HepG2 (cell line): ENCODE data around the gene CAMKMT. TPM values are rescaled to one million over a fixed set of nuclear protein-coding genes. Genes with fewer than 3 reads are reported as not detected.

Experiments
- ATAC-seq: fragments of 200-7000 bp; cut with Tn5 transposase; 3 replicates; pipeline ENCODE4 v1.9.1; 2020; ENCODE audit warnings: mild to moderate bottlenecking, moderate library complexity
- BruUV-seq: library from RNA; stranded (reverse); fragments of 400-500 nt; replicated peaks from 2 replicates; lab custom pipeline; 2021; lab: Mats Ljungman, UMichigan
- CTCF ChIA-PET: fragments of 300-600 bp; formaldehyde crosslinking; extraction: SDS; loops from one replicate; lab custom pipeline; 2021; ENCODE audit warnings: low total read pairs, inconsistent platforms, low intra/inter-chr PET ratio; lab: Yijun Ruan, JAX
- POLR2A ChIA-PET: fragments of 350-600 bp; sonication (Branson Sonifier 250); formaldehyde crosslinking; loops from one replicate; lab custom pipeline; 2020; ENCODE audit warnings: antibody characterized with exemption, inconsistent platforms; lab: Yijun Ruan, JAX
- DNase-seq: peaks from one replicate; pipeline ENCODE4 v3.0.0-alpha.2; 2015; ENCODE audit warnings: low spot score
- FAIRE-seq: peaks from 3 replicates; lab custom pipeline; 2011; peaks lifted over from hg19 to GRCh38; lab: Jason Lieb, UNC
- H2AFZ ChIP-seq: one replicate; pipeline ENCODE4 v1.6.1; 2011; ENCODE audit warnings: low read length, inconsistent platforms
- H3K27ac ChIP-seq: fragments of 300-600 bp; 3 replicates; pipeline ENCODE4 v1.8.0; 2011; ENCODE audit warnings: mixed run types, mild to moderate bottlenecking, mixed read lengths, low read length, inconsistent platforms; ENCODE audit not compliant: insufficient read depth; ENCODE audit errors: extremely low read length
- H3K27me3 ChIP-seq, 2 experiments: fragments of 200-600 bp in 1 of 2; 2 replicates in 1 of 2; 3 replicates in 1 of 2; pipeline versions ENCODE4 v1.6.0 to v1.8.0; 2011; ENCODE audit warnings: low read length in 2 of 2, mild to moderate bottlenecking in 2 of 2, moderate library complexity in 2 of 2, inconsistent platforms in 1 of 2; ENCODE audit not compliant: insufficient read depth in 2 of 2, control insufficient read depth in 1 of 2
- H3K36me3 ChIP-seq, 2 experiments: fragments of 200-600 bp in 1 of 2; replicated peaks in 1 of 2; 2 replicates in 1 of 2; 3 replicates in 1 of 2; pipeline versions ENCODE4 v1.5.1 to v1.8.0; 2011; ENCODE audit warnings: low read length in 2 of 2, inconsistent platforms in 1 of 2; ENCODE audit not compliant: insufficient read depth in 2 of 2, control insufficient read depth in 1 of 2
- H3K4me1 ChIP-seq: 2 replicates; pipeline ENCODE4 v1.5.1; 2012; ENCODE audit warnings: low read length, inconsistent platforms; ENCODE audit not compliant: insufficient read depth
- H3K4me2 ChIP-seq: 2 replicates; pipeline ENCODE4 v1.6.0; 2011; ENCODE audit warnings: low read depth, low read length, inconsistent platforms
- H3K4me3 ChIP-seq, 3 experiments: fragments of 200-600 bp in 1 of 3; sonication (generic), shearing (Covaris generic) in 1 of 3; replicated peaks in 1 of 3; 2 replicates each; pipeline ENCODE4 v1.5.1; 2011 to 2016; ENCODE audit warnings: low read length in 3 of 3, inconsistent platforms in 2 of 3, low read depth in 2 of 3, mild to moderate bottlenecking in 2 of 3, control low read depth in 1 of 3, mixed read lengths in 1 of 3; ENCODE audit not compliant: insufficient read depth in 1 of 3
- H3K79me2 ChIP-seq: one replicate; pipeline ENCODE4 v1.6.1; 2011; ENCODE audit warnings: low read length, inconsistent platforms; ENCODE audit not compliant: insufficient read depth
- H3K9ac ChIP-seq: 2 replicates; pipeline ENCODE4 v1.6.0; 2011; ENCODE audit warnings: mild to moderate bottlenecking, low read depth, low read length, inconsistent platforms; ENCODE audit not compliant: insufficient read depth
- H3K9me3 ChIP-seq: 2 replicates; pipeline ENCODE4 v1.5.1; 2012; ENCODE audit warnings: mild to moderate bottlenecking, low read length
- H4K20me1 ChIP-seq: 2 replicates; pipeline ENCODE4 v1.6.0; 2011; ENCODE audit warnings: inconsistent platforms, mild to moderate bottlenecking, low read length, moderate library complexity; ENCODE audit not compliant: insufficient read depth
- ARID3A ChIP-seq: IDR thresholded peaks from 2 replicates; pipeline ENCODE4 v1.6.1; 2012; ENCODE audit warnings: low read depth, low read length, improper control_type of control experiment
- CEBPB ChIP-seq: IDR thresholded peaks from 2 replicates; pipeline ENCODE4 v1.6.1; 2011; ENCODE audit warnings: low read depth, low read length, improper control_type of control experiment, borderline replicate concordance
- GATAD1 ChIP-seq: IDR thresholded peaks from 2 replicates; pipeline ENCODE4 v1.6.1; 2016; ENCODE audit warnings: missing genetic modification reagents, missing compliant biosample characterization
- HOXA5 ChIP-seq: sonication (generic); formaldehyde crosslinking; IDR thresholded peaks from 2 replicates; pipeline ENCODE4 v1.4.0; 2020; ENCODE audit warnings: missing genetic modification reagents
- KLF13 ChIP-seq: sonication (generic); formaldehyde crosslinking; IDR thresholded peaks from 2 replicates; pipeline ENCODE4 v1.4.0; 2020; ENCODE audit warnings: mild to moderate bottlenecking, missing genetic modification reagents
- POLR2AphosphoS5 ChIP-seq: IDR thresholded peaks from 2 replicates; pipeline ENCODE4 v1.6.1; 2012; ENCODE audit warnings: low read depth, low read length
- PRMT3 ChIP-seq: sonication (generic); formaldehyde crosslinking; IDR thresholded peaks from 2 replicates; pipeline ENCODE4 v1.8.1; 2022; ENCODE audit warnings: low read depth, mild to moderate bottlenecking, moderate library complexity, missing genetic modification reagents, borderline replicate concordance
- SMC3 ChIP-seq: IDR thresholded peaks from 2 replicates; pipeline ENCODE4 v1.6.1; 2011; ENCODE audit warnings: low read length, improper control_type of control experiment
- STAG1 ChIP-seq: sonication (generic); formaldehyde crosslinking; IDR thresholded peaks from 2 replicates; pipeline ENCODE4 v1.4.0; 2020; ENCODE audit warnings: missing genetic modification reagents
- ZBTB21 ChIP-seq: sonication (generic); formaldehyde crosslinking; IDR thresholded peaks from 2 replicates; pipeline ENCODE4 v1.4.0; 2020; ENCODE audit warnings: missing genetic modification reagents
- ZFP36L2 ChIP-seq: sonication (generic); formaldehyde crosslinking; IDR thresholded peaks from 2 replicates; pipeline ENCODE4 v1.4.0; 2020; ENCODE audit warnings: missing genetic modification reagents
- ZNF331 ChIP-seq: sonication (generic); formaldehyde crosslinking; IDR thresholded peaks from 2 replicates; pipeline ENCODE4 v1.4.0; 2020; ENCODE audit warnings: missing genetic modification reagents
- ZNF614 ChIP-seq: IDR thresholded peaks from 2 replicates; pipeline ENCODE4 v1.6.1; 2018; ENCODE audit warnings: missing biosample characterization, missing genetic modification reagents, inconsistent platforms, borderline replicate concordance
- ZNF782 ChIP-seq: sonication (generic); formaldehyde crosslinking; IDR thresholded peaks from 2 replicates; pipeline ENCODE4 v1.4.0; 2020; ENCODE audit warnings: missing genetic modification reagents, mild to moderate bottlenecking, borderline replicate concordance
- WGBS: methylation state at CpG from one replicate; pipeline ENCODE4 v1.1.6; 2017; ENCODE audit warnings: low lambda C conversion rate; 5-methylcytosine and 5-hydroxymethylcytosine counted together
- in situ Hi-C: cut with HindIII; loops from 2 replicates; pipeline ENCODE4 v1.10.0; 2017; ENCODE audit warnings: low pct_unique_long_range_greater_than_20kb; ENCODE audit not compliant: extremely low pct_ligation_motif_present
- intact Hi-C: fragments of 100-400 bp; cut with micrococcal nuclease; formaldehyde crosslinking; loops from one replicate; pipeline ENCODE4 v1.10.0; 2022; ENCODE audit not compliant: unreplicated experiment
- polyA plus RNA-seq, 8 experiments: library from polyadenylated mRNA; depleted of rRNA in 3 of 8; stranded (reverse) in 7 of 8; unstranded in 1 of 8; fragments of >200 nt; fragmentation: Illumina TruSeq in 4 of 8; extraction: Trizol in 4 of 8; gene quantifications; 2 replicates each; pipeline versions ENCODE4 v1.2.1 to v1.2.3, GENCODE V29; 2011 to 2016; ENCODE audit warnings: low read depth in 4 of 8, missing spikeins in 1 of 8, mixed read lengths in 1 of 8; ENCODE audit not compliant: insufficient read depth in 1 of 8
- total RNA-seq, 5 experiments: library from RNA; depleted of rRNA; stranded (reverse); fragments of >200 nt; fragmentation: Illumina TruSeq; extraction: Trizol; gene quantifications; 2 replicates each; pipeline ENCODE4 v1.2.3, GENCODE V29; 2016; ENCODE audit warnings: low read depth in 1 of 5
- TF ChIP-seq, protein P1 (sequence below): sonication (generic); formaldehyde crosslinking; conservative IDR thresholded peaks from 2 replicates; pipeline ENCODE4 v1.8.1; 2023; ENCODE audit warnings: missing genetic modification reagents
- TF ChIP-seq, protein P2 (sequence below): sonication (generic); formaldehyde crosslinking; IDR thresholded peaks from 2 replicates; pipeline ENCODE4 v1.4.0; 2020; ENCODE audit warnings: missing genetic modification reagents, borderline replicate concordance
- TF ChIP-seq, protein P3 (sequence below): IDR thresholded peaks from 2 replicates; pipeline ENCODE4 v1.6.1; 2016; ENCODE audit warnings: missing compliant biosample characterization, missing genetic modification reagents, borderline replicate concordance

The CAMKMT gene
- total and polyA plus RNA-seq, 2 of the 13 experiments (the other 11 are each of a cell fraction or from before 2014, with no cell fraction given): 6.9 to 20.8 TPM

DNA sequence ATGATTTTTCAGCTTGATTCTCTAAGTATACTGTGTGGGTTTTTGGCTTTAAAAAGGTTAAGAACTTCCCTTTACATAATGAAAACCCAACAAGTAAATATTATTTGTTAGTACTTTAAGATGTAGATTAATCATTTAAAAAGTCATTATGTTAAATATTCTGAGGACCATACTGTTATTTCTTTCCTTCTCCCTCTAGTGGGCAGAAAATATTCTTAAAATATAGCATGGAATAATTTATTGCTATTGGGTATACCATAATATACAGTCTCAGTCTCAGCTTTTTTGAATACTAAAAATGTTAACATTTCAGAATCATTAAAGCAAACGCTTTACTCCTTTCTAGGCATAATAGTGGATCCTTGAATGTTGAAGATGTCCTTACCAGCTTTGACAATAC is 28.1 kb downstream of the CAMKMT start (continued):
- TF ChIP-seq, protein P1, sequence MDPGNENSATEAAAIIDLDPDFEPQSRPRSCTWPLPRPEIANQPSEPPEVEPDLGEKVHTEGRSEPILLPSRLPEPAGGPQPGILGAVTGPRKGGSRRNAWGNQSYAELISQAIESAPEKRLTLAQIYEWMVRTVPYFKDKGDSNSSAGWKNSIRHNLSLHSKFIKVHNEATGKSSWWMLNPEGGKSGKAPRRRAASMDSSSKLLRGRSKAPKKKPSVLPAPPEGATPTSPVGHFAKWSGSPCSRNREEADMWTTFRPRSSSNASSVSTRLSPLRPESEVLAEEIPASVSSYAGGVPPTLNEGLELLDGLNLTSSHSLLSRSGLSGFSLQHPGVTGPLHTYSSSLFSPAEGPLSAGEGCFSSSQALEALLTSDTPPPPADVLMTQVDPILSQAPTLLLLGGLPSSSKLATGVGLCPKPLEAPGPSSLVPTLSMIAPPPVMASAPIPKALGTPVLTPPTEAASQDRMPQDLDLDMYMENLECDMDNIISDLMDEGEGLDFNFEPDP: no peak
- TF ChIP-seq, protein P2, sequence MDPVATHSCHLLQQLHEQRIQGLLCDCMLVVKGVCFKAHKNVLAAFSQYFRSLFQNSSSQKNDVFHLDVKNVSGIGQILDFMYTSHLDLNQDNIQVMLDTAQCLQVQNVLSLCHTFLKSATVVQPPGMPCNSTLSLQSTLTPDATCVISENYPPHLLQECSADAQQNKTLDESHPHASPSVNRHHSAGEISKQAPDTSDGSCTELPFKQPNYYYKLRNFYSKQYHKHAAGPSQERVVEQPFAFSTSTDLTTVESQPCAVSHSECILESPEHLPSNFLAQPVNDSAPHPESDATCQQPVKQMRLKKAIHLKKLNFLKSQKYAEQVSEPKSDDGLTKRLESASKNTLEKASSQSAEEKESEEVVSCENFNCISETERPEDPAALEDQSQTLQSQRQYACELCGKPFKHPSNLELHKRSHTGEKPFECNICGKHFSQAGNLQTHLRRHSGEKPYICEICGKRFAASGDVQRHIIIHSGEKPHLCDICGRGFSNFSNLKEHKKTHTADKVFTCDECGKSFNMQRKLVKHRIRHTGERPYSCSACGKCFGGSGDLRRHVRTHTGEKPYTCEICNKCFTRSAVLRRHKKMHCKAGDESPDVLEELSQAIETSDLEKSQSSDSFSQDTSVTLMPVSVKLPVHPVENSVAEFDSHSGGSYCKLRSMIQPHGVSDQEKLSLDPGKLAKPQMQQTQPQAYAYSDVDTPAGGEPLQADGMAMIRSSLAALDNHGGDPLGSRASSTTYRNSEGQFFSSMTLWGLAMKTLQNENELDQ (CRISPR knock-in tag): no peak
- TF ChIP-seq ZFP36L2 (CRISPR knock-in tag) (no peak), GATAD1 (CRISPR knock-in tag) (no peak), ZNF782 (no peak)
- TF ChIP-seq, all 625 proteins: peak for 0

DNA sequence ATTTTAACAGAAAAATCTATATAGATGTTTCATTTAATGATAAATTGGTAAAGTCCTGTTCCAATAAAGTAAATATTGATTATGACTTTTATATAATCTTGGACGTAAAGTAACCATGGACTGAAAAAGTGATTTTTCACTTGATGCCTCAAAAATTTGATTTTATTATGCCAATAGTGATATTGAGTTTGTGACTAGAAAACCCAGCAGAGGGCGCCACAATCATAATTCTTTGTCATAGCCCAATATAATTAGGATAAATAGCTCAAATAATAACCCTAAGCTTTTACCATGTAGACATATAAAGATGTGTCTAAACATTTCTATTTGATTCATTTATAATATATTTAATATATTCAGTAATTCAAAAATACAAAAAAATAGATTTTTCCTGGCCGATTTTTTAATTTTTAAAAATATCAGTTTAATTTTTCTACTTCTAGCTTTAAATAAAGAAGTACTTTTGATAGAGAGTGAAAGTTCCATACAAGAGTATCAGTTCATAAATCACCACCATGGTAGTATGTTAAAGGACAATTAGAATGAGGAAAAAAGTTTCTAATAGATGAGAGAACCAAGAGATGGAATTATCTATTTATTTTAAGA is 30.7 kb downstream of the CAMKMT start:
- Histone ChIP-seq H4K20me1 (no peaks in the 10 kb centered on the region), H3K36me3 (no peaks in the 10 kb centered on the region), H3K9me3 (no peaks in the 10 kb centered on the region), H3K4me3 (no peak overlapping the region), H2AFZ (no peak overlapping the region), H3K4me1 (no peaks in the 10 kb centered on the region), H3K4me2 (no peak overlapping the region), H3K79me2 (no peaks in the 10 kb centered on the region), H3K27ac (no peak overlapping the region), H3K27me3 (no peaks in the 10 kb centered on the region), H3K9ac (no peak overlapping the region)
- no TSS peak for BruUV-seq
- ATAC-seq (no peak), FAIRE-seq (peak; percentile 8), DNase-seq (peak; percentile 47)
- in situ Hi-C loops: loop anchor here (10.0 kb wide), 1 partner anchor 552 kb away; the partner anchor contains the start of gene SIX3
- intact Hi-C loops: loop anchor here (1.0 to 5.0 kb wide), 3 partner anchors 87 to 563 kb away; no protein-coding TSS in a partner anchor
- ChIA-PET CTCF (interaction anchor here (1.3 to 2.5 kb wide), 3 partner anchors 87 to 564 kb away, joined by 7 to 27 read pairs (median 15); no protein-coding TSS in a partner anchor), POLR2A (interaction anchor here (1.0 kb wide), 1 partner anchor 87 kb away, joined by 3 read pairs; no protein-coding TSS in a partner anchor)
- 53% methylated on average over 3 of the region's 3 CpGs for WGBS
- TF ChIP-seq POLR2AphosphoS5 (no peak), ZNF331 (CRISPR knock-in tag) (no peak), SMC3 (peak; percentile 51; the same call in 1 of the 2 replicates), PRMT3 (CRISPR knock-in tag) (no peak), ZBTB21 (CRISPR knock-in tag) (no peak), CEBPB (no peak), KLF13 (CRISPR knock-in tag) (no peak), STAG1 (CRISPR knock-in tag) (peak; percentile 55), ARID3A (peak; percentile 85; the same call in 1 of the 2 replicates), ZNF614 (CRISPR knock-in tag) (no peak), HOXA5 (CRISPR knock-in tag) (no peak)
- TF ChIP-seq, protein P3, sequence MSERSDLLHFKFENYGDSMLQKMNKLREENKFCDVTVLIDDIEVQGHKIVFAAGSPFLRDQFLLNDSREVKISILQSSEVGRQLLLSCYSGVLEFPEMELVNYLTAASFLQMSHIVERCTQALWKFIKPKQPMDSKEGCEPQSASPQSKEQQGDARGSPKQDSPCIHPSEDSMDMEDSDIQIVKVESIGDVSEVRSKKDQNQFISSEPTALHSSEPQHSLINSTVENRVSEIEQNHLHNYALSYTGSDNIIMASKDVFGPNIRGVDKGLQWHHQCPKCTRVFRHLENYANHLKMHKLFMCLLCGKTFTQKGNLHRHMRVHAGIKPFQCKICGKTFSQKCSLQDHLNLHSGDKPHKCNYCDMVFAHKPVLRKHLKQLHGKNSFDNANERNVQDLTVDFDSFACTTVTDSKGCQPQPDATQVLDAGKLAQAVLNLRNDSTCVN (CRISPR knock-in tag): no peak
